K562 (cell line): ENCODE results near the gene LPIN1. TPM values are rescaled to one million over a fixed set of nuclear protein-coding genes. Genes with fewer than 3 reads are reported as not detected.

Source experiments
- ARNT ChIP-seq, 2 experiments: fragments of 450-650 bp; IDR thresholded peaks; 2 replicates each; pipeline ENCODE4 v1.6.1; 2016; ENCODE audit warnings: mild to moderate bottlenecking in 1 of 2
- E2F6 ChIP-seq, 2 experiments: IDR thresholded peaks; 2 replicates each; pipeline ENCODE4 v1.6.1; 2011; ENCODE audit warnings: borderline replicate concordance in 1 of 2, control low read depth in 1 of 2, low read depth in 1 of 2, low read length in 1 of 2, mild to moderate bottlenecking in 1 of 2, mixed read lengths in 1 of 2, moderate library complexity in 1 of 2; ENCODE audit not compliant: insufficient read depth in 1 of 2, insufficient read length in 1 of 2, poor library complexity in 1 of 2, severe bottlenecking in 1 of 2; ENCODE audit errors: extremely low read depth in 1 of 2
- ELF4 ChIP-seq: fragments of 450-650 bp; formaldehyde crosslinking; IDR thresholded peaks from 2 replicates; pipeline ENCODE4 v1.4.0; 2022; ENCODE audit warnings: missing genetic modification characterization
- FOXJ3 ChIP-seq: sonication (generic); formaldehyde crosslinking; IDR thresholded peaks from 2 replicates; pipeline ENCODE4 v1.4.0; 2020; ENCODE audit warnings: mild to moderate bottlenecking, missing genetic modification reagents
- HDAC3 ChIP-seq: fragments of 450-650 bp; IDR thresholded peaks from 2 replicates; pipeline ENCODE4 v1.6.1; 2018; ENCODE audit warnings: borderline replicate concordance, mild to moderate bottlenecking, moderate library complexity; ENCODE audit not compliant: partially characterized antibody
- HMG20A ChIP-seq: fragments of 450-650 bp; formaldehyde crosslinking; conservative IDR thresholded peaks from 2 replicates; pipeline ENCODE4 v1.4.0; 2020; ENCODE audit warnings: mild to moderate bottlenecking, mixed read lengths
- MAZ ChIP-seq, 2 experiments: fragments of 450-650 bp in 1 of 2; sonication (generic) in 1 of 2; formaldehyde crosslinking; IDR thresholded peaks in 1 of 2; conservative IDR thresholded peaks in 1 of 2; 2 replicates each; pipeline versions ENCODE4 v1.4.0 to v1.5.0; 2020; ENCODE audit warnings: mild to moderate bottlenecking in 1 of 2, missing genetic modification reagents in 1 of 2
- NBN ChIP-seq: fragments of 450-650 bp; IDR thresholded peaks from 2 replicates; pipeline ENCODE4 v1.6.1; 2016; ENCODE audit warnings: low read depth, mild to moderate bottlenecking
- SIN3A ChIP-seq, 2 experiments: fragments of 150-350 bp in 1 of 2; IDR thresholded peaks; 2 replicates each; pipeline ENCODE4 v1.6.1; 2011 to 2016; ENCODE audit warnings: borderline replicate concordance in 2 of 2, low read depth in 2 of 2, low read length in 2 of 2, mild to moderate bottlenecking in 2 of 2, moderate library complexity in 2 of 2; ENCODE audit not compliant: control insufficient read depth in 1 of 2
- SP1 ChIP-seq: sonication (generic); formaldehyde crosslinking; IDR thresholded peaks from 2 replicates; pipeline ENCODE4 v1.8.1; 2022; ENCODE audit warnings: mild to moderate bottlenecking, missing genetic modification reagents
- TBP ChIP-seq: optimal IDR thresholded peaks from 2 replicates; pipeline ENCODE3; 2011; ENCODE audit warnings: low read depth, low read length, improper control_type of control experiment
- THAP7 ChIP-seq: fragments of 250-450 bp; sonication (Bioruptor Pico); IDR thresholded peaks from 2 replicates; pipeline ENCODE4 v1.5.0; 2021
- ZFP36 ChIP-seq: fragments of 150-350 bp; IDR thresholded peaks from 2 replicates; pipeline ENCODE4 v1.6.1; 2018; ENCODE audit warnings: low read length, low read depth; ENCODE audit not compliant: partially characterized antibody
- ZNF431 ChIP-seq: sonication (generic); formaldehyde crosslinking; IDR thresholded peaks from 2 replicates; pipeline ENCODE4 v1.8.0; 2022; ENCODE audit warnings: mild to moderate bottlenecking, missing genetic modification reagents
- ZNF512 ChIP-seq: IDR thresholded peaks from 2 replicates; pipeline ENCODE4 v1.6.1; 2016; ENCODE audit warnings: missing genetic modification characterization, missing compliant biosample characterization
- polyA plus RNA-seq, 8 experiments: library from polyadenylated mRNA; depleted of rRNA in 4 of 8; stranded (reverse) in 5 of 8; unstranded in 3 of 8; fragments of >200 nt; fragmentation: Nextera tagmentation in 2 of 8; fragmentation: Illumina TruSeq in 1 of 8; extraction: Ambion mirVana in 2 of 8; extraction: Trizol in 1 of 8; gene quantifications; 2 replicates each; pipeline versions ENCODE4 v1.2.1 to v1.2.3, GENCODE V29; 2011 to 2014; ENCODE audit warnings: inconsistent platforms in 1 of 8, missing spikeins in 1 of 8
- total RNA-seq, 7 experiments: library from RNA; depleted of rRNA in 6 of 7; stranded (reverse); fragments of >200 nt in 6 of 7; fragmentation: Illumina TruSeq in 2 of 7; extraction: Trizol in 2 of 7; gene quantifications; 2 replicates each; pipeline versions ENCODE4 v1.2.1 to v1.2.3, GENCODE V29; 2011 to 2021; ENCODE audit warnings: low replicate concordance in 1 of 7
- TF ChIP-seq, protein P1 (sequence below): fragments of 250-450 bp; sonication (Bioruptor Pico); IDR thresholded peaks from 2 replicates; pipeline ENCODE4 v1.8.0; 2021; ENCODE audit warnings: moderate library complexity, mild to moderate bottlenecking, inconsistent platforms
- TF ChIP-seq, protein P2 (sequence below): sonication (generic); IDR thresholded peaks from 2 replicates; pipeline ENCODE4 v1.6.1; 2016
- TF ChIP-seq, protein P3 (sequence below): sonication (generic); formaldehyde crosslinking; IDR thresholded peaks from 2 replicates; pipeline ENCODE4 v1.8.0; 2023; ENCODE audit warnings: mild to moderate bottlenecking, missing genetic modification reagents

LPIN1 gene
- total and polyA plus RNA-seq, 9 of the 15 experiments (the other 6 are each of a cell fraction or from before 2014, with no cell fraction given): 9.2 to 84.0 (median 27.8) TPM

DNA sequence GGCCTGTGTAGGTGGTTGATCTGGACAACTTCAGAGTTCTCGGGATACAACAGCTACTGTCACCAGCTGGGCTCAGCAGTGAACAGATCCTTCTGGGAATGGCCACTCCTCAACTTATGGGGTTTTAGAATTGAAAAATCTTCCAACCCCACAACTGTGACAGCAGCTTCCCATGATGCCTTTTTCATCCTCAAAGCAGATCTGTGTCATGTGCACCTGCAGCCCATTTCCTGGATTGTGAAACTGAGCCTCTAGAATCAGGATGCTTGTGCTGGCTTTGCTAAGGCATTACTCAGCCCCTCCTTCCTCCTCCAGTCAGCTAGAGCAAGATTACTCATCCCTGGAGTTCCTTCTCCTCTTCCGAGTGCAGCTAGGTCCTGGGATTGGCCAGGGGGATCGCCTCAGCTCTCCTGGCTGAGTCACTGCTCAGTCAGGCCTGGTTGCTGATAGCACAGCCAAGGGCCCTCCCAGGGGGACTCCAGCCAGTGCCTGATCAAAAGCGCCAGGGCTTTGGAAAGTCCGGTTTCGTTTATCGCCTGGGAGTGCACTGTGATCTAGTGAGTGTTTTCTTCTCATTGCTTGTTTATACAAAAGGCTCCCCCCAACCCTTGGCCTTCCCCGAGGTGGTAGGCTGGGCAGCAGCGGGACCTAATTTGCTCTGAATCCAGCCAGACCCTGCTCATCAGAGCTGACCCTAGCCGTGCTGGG, 2.4 kb upstream of the LPIN1 start (continued):
- TF ChIP-seq FOXJ3 (no peak), E2F6 (IDR thresholded peaks at IDR 0.05; ENCODE audit: borderline replicate concordance in 1 of 2, extremely low read depth in 1 of 2, insufficient read depth in 1 of 2, insufficient read length in 1 of 2, low read depth in 1 of 2, low read length in 1 of 2, poor library complexity in 1 of 2, severe bottlenecking in 1 of 2) (peak in 1 of 2 experiments; percentile 13), ZNF431 (CRISPR knock-in tag) (no peak; the same call in 1 of the 2 replicates), ARNT (IDR thresholded peaks at IDR 0.05) (peak; percentile 93 to 94; a peak in 3 of 4 replicates), SIN3A (IDR thresholded peaks at IDR 0.05; ENCODE audit: borderline replicate concordance in 2 of 2, control insufficient read depth in 1 of 2, low read depth in 2 of 2, low read length in 2 of 2) (peak; percentile 3 to 90; a peak in 1 of 4 replicates), ZNF512 (tag) (no peak), THAP7 (CRISPR knock-in tag) (peak; percentile 45; the same call in 1 of the 2 replicates), MAZ (CRISPR knock-in tag; conservative IDR thresholded peaks at IDR 0.05 in 1 of 2, IDR thresholded peaks at IDR 0.05 in 1 of 2) (peak; percentile 82 to 93), HMG20A (CRISPR knock-in tag) (no peak), TBP (peak; percentile 61), SP1 (CRISPR knock-in tag) (peak; percentile 93), NBN (peak; percentile 93), ELF4 (CRISPR knock-in tag) (0 out of 2 replicates have a peak, but pooled peaks have one; percentile 8), HDAC3 (peak; percentile 45), ZFP36 (peak; percentile 90)
- TF ChIP-seq, protein P1, sequence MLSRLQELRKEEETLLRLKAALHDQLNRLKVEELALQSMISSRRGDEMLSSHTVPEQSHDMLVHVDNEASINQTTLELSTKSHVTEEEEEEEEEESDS (CRISPR knock-in tag): no peak
- TF ChIP-seq, protein P2, sequence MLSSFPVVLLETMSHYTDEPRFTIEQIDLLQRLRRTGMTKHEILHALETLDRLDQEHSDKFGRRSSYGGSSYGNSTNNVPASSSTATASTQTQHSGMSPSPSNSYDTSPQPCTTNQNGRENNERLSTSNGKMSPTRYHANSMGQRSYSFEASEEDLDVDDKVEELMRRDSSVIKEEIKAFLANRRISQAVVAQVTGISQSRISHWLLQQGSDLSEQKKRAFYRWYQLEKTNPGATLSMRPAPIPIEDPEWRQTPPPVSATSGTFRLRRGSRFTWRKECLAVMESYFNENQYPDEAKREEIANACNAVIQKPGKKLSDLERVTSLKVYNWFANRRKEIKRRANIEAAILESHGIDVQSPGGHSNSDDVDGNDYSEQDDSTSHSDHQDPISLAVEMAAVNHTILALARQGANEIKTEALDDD: peak; percentile 78
- TF ChIP-seq, protein P3, sequence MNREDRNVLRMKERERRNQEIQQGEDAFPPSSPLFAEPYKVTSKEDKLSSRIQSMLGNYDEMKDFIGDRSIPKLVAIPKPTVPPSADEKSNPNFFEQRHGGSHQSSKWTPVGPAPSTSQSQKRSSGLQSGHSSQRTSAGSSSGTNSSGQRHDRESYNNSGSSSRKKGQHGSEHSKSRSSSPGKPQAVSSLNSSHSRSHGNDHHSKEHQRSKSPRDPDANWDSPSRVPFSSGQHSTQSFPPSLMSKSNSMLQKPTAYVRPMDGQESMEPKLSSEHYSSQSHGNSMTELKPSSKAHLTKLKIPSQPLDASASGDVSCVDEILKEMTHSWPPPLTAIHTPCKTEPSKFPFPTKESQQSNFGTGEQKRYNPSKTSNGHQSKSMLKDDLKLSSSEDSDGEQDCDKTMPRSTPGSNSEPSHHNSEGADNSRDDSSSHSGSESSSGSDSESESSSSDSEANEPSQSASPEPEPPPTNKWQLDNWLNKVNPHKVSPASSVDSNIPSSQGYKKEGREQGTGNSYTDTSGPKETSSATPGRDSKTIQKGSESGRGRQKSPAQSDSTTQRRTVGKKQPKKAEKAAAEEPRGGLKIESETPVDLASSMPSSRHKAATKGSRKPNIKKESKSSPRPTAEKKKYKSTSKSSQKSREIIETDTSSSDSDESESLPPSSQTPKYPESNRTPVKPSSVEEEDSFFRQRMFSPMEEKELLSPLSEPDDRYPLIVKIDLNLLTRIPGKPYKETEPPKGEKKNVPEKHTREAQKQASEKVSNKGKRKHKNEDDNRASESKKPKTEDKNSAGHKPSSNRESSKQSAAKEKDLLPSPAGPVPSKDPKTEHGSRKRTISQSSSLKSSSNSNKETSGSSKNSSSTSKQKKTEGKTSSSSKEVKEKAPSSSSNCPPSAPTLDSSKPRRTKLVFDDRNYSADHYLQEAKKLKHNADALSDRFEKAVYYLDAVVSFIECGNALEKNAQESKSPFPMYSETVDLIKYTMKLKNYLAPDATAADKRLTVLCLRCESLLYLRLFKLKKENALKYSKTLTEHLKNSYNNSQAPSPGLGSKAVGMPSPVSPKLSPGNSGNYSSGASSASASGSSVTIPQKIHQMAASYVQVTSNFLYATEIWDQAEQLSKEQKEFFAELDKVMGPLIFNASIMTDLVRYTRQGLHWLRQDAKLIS (CRISPR knock-in tag): peak; percentile 77; the same call in 1 of the 2 replicates
